Measurements from ENCODE around the gene STPG4.

The STPG4 gene

DNA sequence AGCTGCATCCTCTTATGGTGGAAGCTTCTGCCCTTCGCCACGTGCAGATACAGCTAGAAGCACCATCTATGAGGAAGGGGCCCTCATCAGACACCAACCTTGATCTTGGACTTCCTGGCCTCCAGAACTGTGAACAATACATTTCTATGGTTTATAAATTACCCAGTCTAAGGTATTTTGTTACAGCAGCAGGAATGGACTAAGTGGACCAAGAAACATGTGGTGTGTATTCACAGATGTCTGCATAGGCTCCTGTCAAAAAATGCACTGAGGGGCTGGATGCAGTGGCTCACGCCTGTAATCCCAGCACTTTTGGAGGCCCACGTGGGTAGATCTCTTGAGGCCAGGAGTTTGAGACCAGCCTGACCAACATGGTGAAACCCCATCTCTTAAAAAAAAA is 57.5 kb downstream of the STPG4 start:
- no peak overlapping the region for H3K4me3 ChIP-seq (ENCODE audit: low read depth, low read length)
- CTCF ChIA-PET, result no interaction called here
- POLR2A ChIA-PET, result no interaction called here
- no peak for DNase-seq (ENCODE audit: low read depth, low spot score)
- TF ChIP-seq, protein P1, sequence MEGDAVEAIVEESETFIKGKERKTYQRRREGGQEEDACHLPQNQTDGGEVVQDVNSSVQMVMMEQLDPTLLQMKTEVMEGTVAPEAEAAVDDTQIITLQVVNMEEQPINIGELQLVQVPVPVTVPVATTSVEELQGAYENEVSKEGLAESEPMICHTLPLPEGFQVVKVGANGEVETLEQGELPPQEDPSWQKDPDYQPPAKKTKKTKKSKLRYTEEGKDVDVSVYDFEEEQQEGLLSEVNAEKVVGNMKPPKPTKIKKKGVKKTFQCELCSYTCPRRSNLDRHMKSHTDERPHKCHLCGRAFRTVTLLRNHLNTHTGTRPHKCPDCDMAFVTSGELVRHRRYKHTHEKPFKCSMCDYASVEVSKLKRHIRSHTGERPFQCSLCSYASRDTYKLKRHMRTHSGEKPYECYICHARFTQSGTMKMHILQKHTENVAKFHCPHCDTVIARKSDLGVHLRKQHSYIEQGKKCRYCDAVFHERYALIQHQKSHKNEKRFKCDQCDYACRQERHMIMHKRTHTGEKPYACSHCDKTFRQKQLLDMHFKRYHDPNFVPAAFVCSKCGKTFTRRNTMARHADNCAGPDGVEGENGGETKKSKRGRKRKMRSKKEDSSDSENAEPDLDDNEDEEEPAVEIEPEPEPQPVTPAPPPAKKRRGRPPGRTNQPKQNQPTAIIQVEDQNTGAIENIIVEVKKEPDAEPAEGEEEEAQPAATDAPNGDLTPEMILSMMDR (IDR thresholded peaks at IDR 0.05; ENCODE audit: insufficient read depth, low read length, missing control alignments), result no peak

DNA sequence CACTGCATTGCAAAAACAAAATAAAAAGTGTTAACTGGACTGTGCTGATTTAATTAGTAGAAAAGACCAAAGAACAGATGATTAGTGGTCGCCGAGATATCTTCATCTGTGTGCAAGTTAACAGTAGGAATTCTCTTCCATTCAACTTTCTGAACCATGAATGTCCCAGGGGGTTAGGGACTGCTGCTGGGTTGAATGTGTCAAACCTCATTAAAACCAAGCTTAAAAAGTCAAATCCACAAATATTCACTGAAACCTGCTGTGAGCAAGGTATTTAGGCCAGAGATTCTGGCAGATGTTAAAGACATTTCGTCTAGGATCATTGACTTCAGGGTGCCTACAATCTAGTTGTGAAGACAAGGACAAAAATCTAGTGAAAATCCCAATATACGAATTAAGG is 58.7 kb downstream of the STPG4 start:
- ChIA-PET POLR2A (no interaction called here), CTCF (no interaction called here)
- H3K4me3 ChIP-seq (ENCODE audit: low read depth, low read length), result no peak overlapping the region
- TF ChIP-seq, protein P1 (IDR thresholded peaks at IDR 0.05; ENCODE audit: insufficient read depth, low read length, missing control alignments), result no peak
- DNase-seq (ENCODE audit: low read depth, low spot score), result no peak

DNA sequence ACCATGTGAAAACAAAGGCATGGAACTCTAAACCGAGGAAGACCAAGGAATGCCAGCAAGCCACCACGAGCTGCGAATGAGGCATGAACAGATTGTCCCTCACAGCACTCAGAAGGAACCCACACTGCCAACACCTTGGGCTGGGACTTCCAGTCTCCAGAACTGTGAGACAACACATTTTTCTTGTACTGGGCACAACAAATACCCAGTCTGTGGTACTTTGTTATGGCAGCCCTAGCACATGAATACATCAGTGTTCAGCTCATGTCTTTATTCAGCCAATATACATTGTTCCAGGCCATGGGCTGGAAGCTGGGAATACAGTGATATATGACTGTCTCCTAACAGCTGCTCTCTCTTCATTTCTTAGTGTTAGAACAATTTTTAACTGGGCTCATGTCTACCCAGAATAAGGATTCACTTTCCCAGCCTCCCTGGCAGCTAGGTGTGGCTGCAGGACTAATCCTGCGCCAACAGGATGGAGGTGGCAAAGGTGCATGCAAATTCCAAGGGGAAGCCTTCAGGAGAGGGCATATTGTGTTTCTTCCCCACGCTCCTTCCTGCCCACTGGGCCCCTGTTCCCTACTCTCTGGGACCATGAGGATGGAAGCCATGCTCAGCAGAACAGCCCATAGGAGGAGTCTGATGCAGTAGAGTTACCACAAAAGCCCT is 59.6 kb downstream of the STPG4 start:
- ChIA-PET POLR2A (interaction anchor here (1.6 kb wide), 1 partner anchor 16 kb away, joined by 3 read pairs; no protein-coding TSS in a partner anchor), CTCF (interaction anchor here (0.7 to 1.6 kb wide), 2 partner anchors 12 to 19 kb away, joined by 3 to 4 read pairs; no protein-coding TSS in a partner anchor)
- no peak for DNase-seq (ENCODE audit: low read depth, low spot score)
- no peak overlapping the region for H3K4me3 ChIP-seq (ENCODE audit: low read depth, low read length)
- TF ChIP-seq, protein P1 (IDR thresholded peaks at IDR 0.05; ENCODE audit: insufficient read depth, low read length, missing control alignments), result no peak

DNA sequence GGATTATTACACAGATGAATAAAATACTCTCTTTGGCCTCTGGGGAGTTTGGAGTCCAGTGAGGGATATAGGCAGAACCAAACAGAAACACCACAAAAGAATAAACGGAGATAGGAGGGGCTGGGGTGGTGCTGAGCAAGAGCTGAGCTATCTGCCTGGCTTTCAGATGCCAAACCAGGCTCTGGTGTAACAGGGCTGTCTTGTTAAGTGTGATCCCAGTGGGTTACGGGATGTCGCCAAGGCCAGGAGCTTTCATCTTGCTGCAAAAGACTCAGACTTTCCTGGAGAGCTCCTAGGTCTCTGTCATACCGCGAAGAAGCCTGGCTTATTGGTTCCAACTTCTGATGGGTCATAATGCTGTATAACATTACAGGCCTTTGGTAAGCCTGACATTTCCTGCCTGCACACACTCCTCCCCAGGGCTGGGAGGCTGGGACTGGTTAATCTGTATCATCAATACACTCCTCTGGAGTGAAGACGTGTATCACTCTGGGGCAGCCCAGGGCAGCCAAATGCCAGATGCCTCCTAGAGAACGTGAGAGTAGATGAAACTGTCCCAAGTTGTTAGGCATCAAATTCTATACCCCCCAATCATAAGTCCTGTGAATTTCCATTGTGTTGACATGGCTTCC is 60.5 kb downstream of the STPG4 start:
- POLR2A ChIA-PET, result interaction anchor here (0.6 to 1.7 kb wide), 4 partner anchors 15 to 133 kb away, joined by 3 to 5 read pairs (median 3); no protein-coding TSS in a partner anchor
- TF ChIP-seq, protein P1 (IDR thresholded peaks at IDR 0.05; ENCODE audit: insufficient read depth, low read length, missing control alignments), result no peak
- no peak overlapping the region for H3K4me3 ChIP-seq (ENCODE audit: low read depth, low read length)
- CTCF ChIA-PET, result interaction anchor here (0.7 to 1.6 kb wide), 6 partner anchors 11 to 61 kb away, joined by 3 to 6 read pairs (median 4); partner anchors contain the start of gene STPG4
- no peak for DNase-seq (ENCODE audit: low read depth, low spot score)

DNA sequence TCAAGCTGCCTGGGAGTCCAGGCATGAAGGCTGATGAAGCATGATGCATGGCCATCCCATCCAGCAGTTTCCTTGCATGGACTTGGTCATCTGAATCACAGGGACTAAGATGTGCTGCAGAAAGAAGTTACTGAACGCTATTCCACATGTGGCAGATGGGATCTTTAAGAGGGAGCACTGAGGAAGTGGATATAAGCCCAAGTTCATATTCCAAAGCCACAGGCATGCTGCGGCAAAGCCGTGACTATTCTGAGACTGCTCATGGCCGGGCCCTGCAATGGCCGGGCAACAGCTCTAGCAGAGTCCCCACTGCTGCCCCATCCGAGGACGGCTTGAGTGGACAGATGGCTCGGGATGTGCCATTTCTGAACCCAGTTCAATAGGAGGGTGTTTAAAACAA is 61.5 kb downstream of the STPG4 start:
- no peak overlapping the region for H3K4me3 ChIP-seq (ENCODE audit: low read depth, low read length)
- no peak for DNase-seq (ENCODE audit: low read depth, low spot score)
- ChIA-PET CTCF (interaction anchor here (1.0 to 1.4 kb wide), 2 partner anchors 19 to 62 kb away, joined by 3 to 6 read pairs; partner anchors contain the start of gene STPG4), POLR2A (interaction anchor here (1.7 kb wide), 1 partner anchor 17 kb away, joined by 5 read pairs; no protein-coding TSS in a partner anchor)
- TF ChIP-seq, protein P1 (IDR thresholded peaks at IDR 0.05; ENCODE audit: insufficient read depth, low read length, missing control alignments), result no peak

DNA sequence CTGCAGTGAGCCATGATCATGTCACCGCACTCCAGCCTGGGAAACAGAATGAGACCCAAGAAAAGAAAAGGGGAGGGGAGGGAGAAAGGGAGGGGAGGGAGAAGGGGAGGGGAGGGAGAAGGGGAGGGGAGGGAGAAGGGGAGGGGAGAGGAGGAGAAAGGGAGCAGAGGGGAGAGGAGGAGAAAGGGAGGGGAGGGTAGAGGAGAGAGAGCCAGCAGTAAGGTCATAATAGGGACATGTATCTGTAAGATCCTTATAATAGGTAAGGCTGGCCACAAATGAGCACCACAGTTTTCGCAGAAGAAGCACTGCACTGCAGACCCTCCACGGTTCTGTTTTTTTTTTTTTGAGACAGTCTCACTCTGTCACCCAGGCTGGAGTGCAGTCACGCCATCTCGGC is 62.6 kb downstream of the STPG4 start:
- DNase-seq (ENCODE audit: low read depth, low spot score), result no peak

More for the DNA sequence above, 62.6 kb downstream of the STPG4 start:
- ChIA-PET POLR2A (no interaction called here), CTCF (no interaction called here)
- TF ChIP-seq, protein P1 (IDR thresholded peaks at IDR 0.05; ENCODE audit: insufficient read depth, low read length, missing control alignments), result no peak
- no peak overlapping the region for H3K4me3 ChIP-seq (ENCODE audit: low read depth, low read length)

Data from AG04449 (cell line).